Parathyroid adenoma (tissue), 2 donors: ENCODE data around the gene RNF167.

Experiments
- H2AFZ ChIP-seq: fragments of 300-600 bp; sonication (generic); one replicate; pipeline ENCODE4 v1.7.0; 2017; ENCODE audit warnings: antibody characterized with exemption, mild to moderate bottlenecking
- H3K27ac ChIP-seq: fragments of 300-600 bp; sonication (generic); one replicate; pipeline ENCODE4 v1.7.0; 2017
- H3K27me3 ChIP-seq: fragments of 300-600 bp; sonication (generic); one replicate; pipeline ENCODE4 v1.7.0; 2017; ENCODE audit warnings: low read length; ENCODE audit not compliant: control insufficient read depth, insufficient read depth
- H3K36me3 ChIP-seq: fragments of 300-600 bp; sonication (generic); one replicate; pipeline ENCODE4 v1.7.0; 2017; ENCODE audit warnings: low read length; ENCODE audit not compliant: control insufficient read depth, insufficient read depth
- H3K4me1 ChIP-seq: fragments of 300-600 bp; sonication (generic); one replicate; pipeline ENCODE4 v1.7.0; 2017; ENCODE audit warnings: control low read depth
- H3K4me2 ChIP-seq: fragments of 300-600 bp; sonication (generic); one replicate; pipeline ENCODE4 v1.7.0; 2017; ENCODE audit warnings: low read length
- H3K4me3 ChIP-seq: fragments of 300-600 bp; sonication (generic); one replicate; pipeline ENCODE4 v1.7.0; 2017; ENCODE audit warnings: low read depth, low read length
- H3K79me2 ChIP-seq: fragments of 300-600 bp; sonication (generic); one replicate; pipeline ENCODE4 v1.7.0; 2017; ENCODE audit warnings: control low read depth
- H3K9ac ChIP-seq: fragments of 300-600 bp; sonication (generic); one replicate; pipeline ENCODE4 v1.7.0; 2017; ENCODE audit warnings: mild to moderate bottlenecking
- H3K9me3 ChIP-seq: fragments of 300-600 bp; sonication (generic); one replicate; pipeline ENCODE4 v1.7.0; 2017; ENCODE audit warnings: low read length; ENCODE audit not compliant: control insufficient read depth
- CTCF ChIP-seq: fragments of 300-600 bp; sonication (generic); IDR thresholded peaks from one replicate; pipeline ENCODE4 v1.7.0; 2017; ENCODE audit warnings: antibody characterized with exemption, mild to moderate bottlenecking
- donor health status: primary hyperparathyroidism.

RNF167 gene

GRCh38 chr17:4948166-4948930, 8.3 kb downstream of the RNF167 start, which contains the start of gene PFN1:
PFN1 (minus strand) TSS chr17:4948530; CDS start chr17:4948394, 136 bp downstream.
- Histone ChIP-seq H3K36me3 (no peaks in the 10 kb centered on the region), H3K79me2 (peaks cover 4% of the 10 kb centered on the region), H3K4me3 (peak within 1 kb of the TSS; percentile 98), H3K4me2 (peak within 1 kb of the TSS; percentile 79), H3K4me1 (peaks cover 11% of the 10 kb centered on the region), H3K9ac (peak within 1 kb of the TSS; percentile 94), H3K27ac (peak within 1 kb of the TSS; percentile 92), H3K9me3 (no peaks in the 10 kb centered on the region), H2AFZ (peak within 1 kb of the TSS; percentile 92), H3K27me3 (no peaks in the 10 kb centered on the region)
- no peak for TF ChIP-seq CTCF

- Histone ChIP-seq H3K27me3 (no peaks in the 10 kb centered on the region), H3K4me1 (peaks cover 11% of the 10 kb centered on the region), H3K27ac (peak overlapping the region; percentile 92), H3K36me3 (no peaks in the 10 kb centered on the region), H2AFZ (peak overlapping the region; percentile 92), H3K4me2 (peak overlapping the region; percentile 79), H3K4me3 (peak overlapping the region; percentile 98), H3K9me3 (no peaks in the 10 kb centered on the region), H3K79me2 (peaks cover 4% of the 10 kb centered on the region), H3K9ac (no peak overlapping the region)
- no peak for TF ChIP-seq CTCF
Measured at GRCh38 chr17:4948931-4949320, 8.9 kb downstream of the RNF167 start.

- Histone ChIP-seq H3K4me1 (peaks cover 11% of the 10 kb centered on the region), H3K9me3 (no peaks in the 10 kb centered on the region)
Measured at GRCh38 chr17:4949321-4950074, 9.4 kb downstream of the RNF167 start.

GRCh38 chr17:4950075-4950745, 10.1 kb downstream of the RNF167 start:
- Histone ChIP-seq H3K9ac (no peak overlapping the region), H2AFZ (peak overlapping the region; percentile 79), H3K27me3 (no peaks in the 10 kb centered on the region), H3K79me2 (peaks cover 4% of the 10 kb centered on the region), H3K4me3 (peak overlapping the region; percentile 50), H3K4me1 (peaks cover 8% of the 10 kb centered on the region), H3K4me2 (peak overlapping the region; percentile 79), H3K9me3 (no peaks in the 10 kb centered on the region), H3K36me3 (no peaks in the 10 kb centered on the region), H3K27ac (peak overlapping the region; percentile 51)
- no peak for TF ChIP-seq CTCF

More at GRCh38 chr17:4949321-4950074, 9.4 kb downstream of the RNF167 start:
- no peak overlapping the region for H3K9ac ChIP-seq
- H3K27ac ChIP-seq = peak overlapping the region; percentile 92
- peak overlapping the region; percentile 79 for H3K4me2 ChIP-seq
- H3K79me2 ChIP-seq = peaks cover 4% of the 10 kb centered on the region
- H3K36me3 ChIP-seq = no peaks in the 10 kb centered on the region
- peak overlapping the region; percentile 92 for H2AFZ ChIP-seq
- no peaks in the 10 kb centered on the region for H3K27me3 ChIP-seq
- no peak for TF ChIP-seq CTCF
- H3K4me3 ChIP-seq = peak overlapping the region; percentile 98
